NT2/D1 (cell line): Measurements from ENCODE around the gene LRIG3.

Experiments
- YY1 ChIP-seq: IDR thresholded peaks from 2 replicates; pipeline ENCODE4 v1.6.1; 2011; ENCODE audit not compliant: insufficient read length, insufficient read depth
- ZNF274 ChIP-seq: IDR thresholded peaks from 2 replicates; pipeline ENCODE4 v1.6.1; 2011; ENCODE audit warnings: mild to moderate bottlenecking, low read depth, low read length

DNA sequence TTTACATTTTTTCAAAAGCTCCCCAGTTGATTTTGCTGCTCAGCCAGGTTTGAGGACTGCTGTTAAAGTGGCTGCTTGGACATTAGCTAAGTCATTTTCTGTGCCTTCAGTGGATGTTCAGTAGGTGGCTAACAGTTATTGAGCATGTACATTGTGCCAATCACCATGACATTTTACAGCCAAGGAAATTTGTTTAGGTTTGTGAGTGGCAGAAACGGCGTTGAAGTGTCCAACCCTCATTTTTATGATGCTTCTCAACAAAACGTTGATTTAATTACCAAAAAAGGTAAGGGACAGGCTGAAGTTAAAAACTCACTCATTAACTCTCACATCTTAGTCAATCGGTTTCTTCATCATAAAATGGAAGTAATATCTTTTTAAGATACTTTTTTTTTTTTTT is 37.0 kb upstream of the LRIG3 start:
- TF ChIP-seq YY1 (no peak), ZNF274 (no peak)
